Mesothelial cell of epicardium (in vitro differentiated cells): ENCODE results near the gene DPH1. TPM values are rescaled to one million over a fixed set of nuclear protein-coding genes. Genes with fewer than 3 reads are reported as not detected.

Experiments
- DNase-seq, 2 experiments: peaks; one replicate each; pipeline ENCODE4 v3.0.0; 2021; ENCODE audit warnings: low spot score in 2 of 2; ENCODE audit not compliant: unreplicated experiment in 2 of 2
- H3K27ac Mint-ChIP-seq: 2 replicates; pipeline ENCODE4 v1.8.0; 2021; ENCODE audit warnings: mixed read lengths
- H3K27me3 Mint-ChIP-seq: 2 replicates; pipeline ENCODE4 v1.8.0; 2021; ENCODE audit warnings: low read depth, mixed read lengths
- H3K36me3 Mint-ChIP-seq: 2 replicates; pipeline ENCODE4 v1.8.0; 2021; ENCODE audit warnings: mixed read lengths
- H3K4me1 Mint-ChIP-seq: 2 replicates; pipeline ENCODE4 v1.8.0; 2021; ENCODE audit warnings: mixed read lengths
- H3K4me3 Mint-ChIP-seq: 2 replicates; pipeline ENCODE4 v1.8.0; 2021; ENCODE audit warnings: mild to moderate bottlenecking, moderate library complexity, mixed read lengths
- H3K9me3 Mint-ChIP-seq: 2 replicates; pipeline ENCODE4 v1.8.0; 2021; ENCODE audit warnings: mixed read lengths
- CTCF ChIP-seq: fragments of 200-600 bp; sonication (generic); IDR thresholded peaks from one replicate; pipeline ENCODE4 v1.5.0; 2021; ENCODE audit warnings: antibody characterized with exemption; ENCODE audit not compliant: unreplicated experiment
- total RNA-seq: library from RNA; stranded (reverse); gene quantifications from 3 replicates; pipeline ENCODE4 v1.2.1, GENCODE V29; 2021

DPH1 gene
- total RNA-seq, 1 donor from 2014 or later: 63.8 TPM

- no peak overlapping the region for H3K4me3 Mint-ChIP-seq
- no peaks in the 10 kb centered on the region for H3K9me3 Mint-ChIP-seq
- no peak for DNase-seq
- H3K27ac Mint-ChIP-seq: peak overlapping the region; percentile 76
- H3K27me3 Mint-ChIP-seq: peaks cover 3% of the 10 kb centered on the region
- no peak for TF ChIP-seq CTCF
- peaks cover 77% of the 10 kb centered on the region for H3K4me1 Mint-ChIP-seq
- peaks cover 18% of the 10 kb centered on the region for H3K36me3 Mint-ChIP-seq
Measured at GRCh38 chr17:2063261-2064146, 33.6 kb downstream of the DPH1 start.

DNA sequence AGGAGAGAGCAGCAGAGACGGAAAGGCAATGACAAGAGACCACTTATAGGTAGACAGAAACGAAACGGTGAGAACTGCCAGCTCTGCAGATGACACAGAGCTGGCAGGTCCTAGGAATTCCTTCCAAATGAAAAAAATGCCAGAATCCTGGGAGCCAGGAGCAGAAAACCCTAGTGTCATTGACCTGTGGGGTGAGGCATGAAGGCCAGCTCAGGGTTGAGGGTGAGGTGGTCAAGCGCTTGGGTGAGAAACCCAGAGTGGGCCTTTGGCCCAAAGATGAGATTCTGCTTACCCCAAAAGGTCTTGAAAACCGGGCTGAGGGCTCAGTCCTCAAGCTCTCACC is 34.2 kb downstream of the DPH1 start:
- peaks cover 3% of the 10 kb centered on the region for H3K27me3 Mint-ChIP-seq
- H3K4me1 Mint-ChIP-seq: peaks cover 79% of the 10 kb centered on the region
- H3K27ac Mint-ChIP-seq: peak overlapping the region; percentile 76
- peaks cover 18% of the 10 kb centered on the region for H3K36me3 Mint-ChIP-seq
- DNase-seq: no peak
- no peak for TF ChIP-seq CTCF
- no peaks in the 10 kb centered on the region for H3K9me3 Mint-ChIP-seq
- no peak overlapping the region for H3K4me3 Mint-ChIP-seq

DNA sequence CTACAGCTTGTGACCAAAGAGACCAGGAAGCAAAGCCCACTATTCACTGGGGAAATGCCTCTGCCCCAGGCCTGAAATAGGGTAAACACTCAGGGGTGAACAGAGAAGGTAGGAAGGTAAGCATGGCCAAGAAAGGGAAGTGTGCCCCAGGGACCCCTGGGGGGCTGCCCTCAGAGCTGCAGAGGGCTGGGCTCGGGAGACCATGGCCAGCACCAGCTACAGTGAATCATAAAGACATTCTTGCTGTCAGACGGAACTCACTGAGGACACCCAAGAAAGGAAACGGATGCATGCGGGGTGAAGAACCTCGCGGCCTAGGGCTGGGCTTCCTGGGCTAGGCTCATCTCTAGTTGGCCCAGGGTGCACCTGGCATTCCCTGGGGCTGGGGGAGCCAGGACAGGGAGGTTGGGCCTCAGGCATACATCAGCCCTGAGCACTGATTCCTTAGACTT is 34.6 kb downstream of the DPH1 start:
- H3K9me3 Mint-ChIP-seq: no peaks in the 10 kb centered on the region
- no peak for DNase-seq
- H3K4me1 Mint-ChIP-seq: peaks cover 75% of the 10 kb centered on the region
- peaks cover 16% of the 10 kb centered on the region for H3K36me3 Mint-ChIP-seq
- H3K27me3 Mint-ChIP-seq: peaks cover under 1% of the 10 kb centered on the region
- no peak for TF ChIP-seq CTCF
- H3K27ac Mint-ChIP-seq: peak overlapping the region; percentile 76
- no peak overlapping the region for H3K4me3 Mint-ChIP-seq

- Mint-ChIP-seq H3K4me3 (no peak overlapping the region), H3K4me1 (peaks cover 71% of the 10 kb centered on the region), H3K36me3 (peaks cover 12% of the 10 kb centered on the region), H3K9me3 (no peaks in the 10 kb centered on the region), H3K27ac (peak overlapping the region; percentile 88), H3K27me3 (no peaks in the 10 kb centered on the region)
- TF ChIP-seq CTCF: no peak
- DNase-seq: no peak
Measured at GRCh38 chr17:2064980-2065785, 35.2 kb downstream of the DPH1 start.

GRCh38 chr17:2065949-2066400 is 36.0 kb downstream of the DPH1 start:
- DNase-seq: no peak
- Mint-ChIP-seq H3K27ac (peak overlapping the region; percentile 88), H3K9me3 (no peaks in the 10 kb centered on the region), H3K36me3 (peaks cover 12% of the 10 kb centered on the region), H3K27me3 (no peaks in the 10 kb centered on the region), H3K4me1 (peaks cover 63% of the 10 kb centered on the region), H3K4me3 (no peak overlapping the region)
- TF ChIP-seq CTCF: no peak
